GM12878 (cell line): ENCODE data around the gene KIAA2012. TPM values are rescaled to one million over a fixed set of nuclear protein-coding genes. Genes with fewer than 3 reads are reported as not detected.

ENCODE experiments used
- ATAC-seq: fragments of 200-7000 bp; cut with Tn5 transposase; 3 replicates; pipeline ENCODE4 v1.9.1; 2020; ENCODE audit warnings: mild to moderate bottlenecking, moderate library complexity
- BruUV-seq: library from RNA; stranded (reverse); fragments of 400-500 nt; replicated peaks from 2 replicates; lab custom pipeline; 2021; lab: Mats Ljungman, UMichigan
- CTCF ChIA-PET: fragments of 300-600 bp; sonication (Branson Sonifier 250); formaldehyde crosslinking; extraction: SDS; loops from one replicate; lab custom pipeline; 2021; ENCODE audit warnings: inconsistent platforms; lab: Yijun Ruan, JAX
- POLR2A ChIA-PET: fragments of 350-600 bp; formaldehyde crosslinking; extraction: SDS; loops from one replicate; lab custom pipeline; 2021; ENCODE audit warnings: inconsistent platforms; lab: Charles Lee
- RAD21 ChIA-PET: fragments of 300-600 bp; sonication (Branson Sonifier 250); formaldehyde crosslinking; loops from one replicate; lab custom pipeline; 2023; ENCODE audit warnings: antibody characterized with exemption; ENCODE audit not compliant: unreplicated experiment; lab: Charles Lee
- SMC1A ChIA-PET: fragments of 300-600 bp; sonication (Branson Sonifier 250); formaldehyde crosslinking; loops from one replicate; lab custom pipeline; 2023; ENCODE audit not compliant: unreplicated experiment, uncharacterized antibody; lab: Charles Lee
- DNase-seq: peaks from one replicate; pipeline ENCODE4 v3.0.0-alpha.2; 2011; ENCODE audit warnings: low read depth, low spot score
- FAIRE-seq: peaks from 3 replicates; lab custom pipeline; 2011; peaks lifted over from hg19 to GRCh38; lab: Jason Lieb, UNC
- H2AFZ ChIP-seq: 2 replicates; pipeline ENCODE4 v1.6.0; 2011; ENCODE audit warnings: low read depth, low read length, control low read depth; ENCODE audit not compliant: control insufficient read depth
- H3K27ac ChIP-seq: 2 replicates; pipeline ENCODE4 v1.5.1; 2011; ENCODE audit warnings: control low read depth; ENCODE audit not compliant: control insufficient read depth, insufficient read depth
- H3K27me3 ChIP-seq, 2 experiments: replicated peaks in 1 of 2; 2 replicates each; pipeline versions ENCODE4 v1.6.0 to v1.6.1; 2011; ENCODE audit warnings: low read length in 1 of 2; ENCODE audit not compliant: control insufficient read depth in 2 of 2, insufficient read depth in 2 of 2
- H3K36me3 ChIP-seq, 2 experiments: 2 replicates each; pipeline ENCODE4 v1.5.1; 2011; ENCODE audit warnings: low read length in 1 of 2; ENCODE audit not compliant: control insufficient read depth in 2 of 2, insufficient read depth in 2 of 2
- H3K4me1 ChIP-seq: 2 replicates; pipeline ENCODE4 v1.6.1; 2011; ENCODE audit warnings: mild to moderate bottlenecking, low read length, moderate library complexity, mixed read lengths; ENCODE audit not compliant: control insufficient read depth, insufficient read depth
- H3K4me2 ChIP-seq: 2 replicates; pipeline ENCODE4 v1.6.0; 2011; ENCODE audit warnings: control low read depth; ENCODE audit not compliant: control insufficient read depth, insufficient read depth
- H3K4me3 ChIP-seq: fragments of 200-600 bp; sonication (generic); 2 replicates; pipeline ENCODE4 v1.5.1; 2016
- H3K79me2 ChIP-seq: 2 replicates; pipeline ENCODE4 v1.6.0; 2011; ENCODE audit warnings: low read length; ENCODE audit not compliant: control insufficient read depth, insufficient read depth
- H3K9ac ChIP-seq: 2 replicates; pipeline ENCODE4 v1.8.0; 2011; ENCODE audit warnings: low read length, control low read depth, mixed read lengths; ENCODE audit not compliant: control insufficient read depth, insufficient read depth
- H3K9me3 ChIP-seq: replicated peaks from 3 replicates; pipeline ENCODE4 v1.5.1; 2011; ENCODE audit warnings: mild to moderate bottlenecking, low read length; ENCODE audit not compliant: control insufficient read depth, insufficient read depth
- H4K20me1 ChIP-seq: 2 replicates; pipeline ENCODE4 v1.6.0; 2011; ENCODE audit not compliant: control insufficient read depth, insufficient read depth
- CUX1 ChIP-seq: IDR thresholded peaks from 2 replicates; pipeline ENCODE4 v1.6.1; 2012; ENCODE audit warnings: improper control_type of control experiment, low read depth, low read length; ENCODE audit not compliant: insufficient replicate concordance
- EGR1 ChIP-seq, 2 experiments: IDR thresholded peaks; 1 replicate in 1 of 2; 2 replicates in 1 of 2; pipeline ENCODE4 v1.6.1; 2011 to 2012; ENCODE audit warnings: low read depth in 2 of 2, low read length in 2 of 2, borderline replicate concordance in 1 of 2, mild to moderate bottlenecking in 1 of 2, moderate library complexity in 1 of 2
- FOXK2 ChIP-seq: fragments of 450-650 bp; IDR thresholded peaks from 2 replicates; pipeline ENCODE4 v1.6.1; 2017; ENCODE audit warnings: mild to moderate bottlenecking, moderate library complexity
- HDAC2 ChIP-seq: fragments of 200-600 bp; sonication (generic); IDR thresholded peaks from 2 replicates; pipeline ENCODE4 v1.6.1; 2017
- HDAC6 ChIP-seq: fragments of 200-600 bp; sonication (generic); IDR thresholded peaks from one replicate; pipeline ENCODE4 v1.8.0; 2017; ENCODE audit warnings: antibody characterized with exemption; ENCODE audit not compliant: unreplicated experiment
- IRF4 ChIP-seq: IDR thresholded peaks from 2 replicates; pipeline ENCODE4 v1.6.1; 2011; ENCODE audit warnings: low read depth, low read length
- MEF2B ChIP-seq: fragments of 450-650 bp; IDR thresholded peaks from 2 replicates; pipeline ENCODE4 v1.6.1; 2018; ENCODE audit warnings: mild to moderate bottlenecking, moderate library complexity; ENCODE audit not compliant: partially characterized antibody, poor library complexity, severe bottlenecking
- NFYB ChIP-seq: IDR thresholded peaks from 2 replicates; pipeline ENCODE4 v1.6.1; 2011; ENCODE audit warnings: low read depth, mild to moderate bottlenecking, low read length, improper control_type of control experiment, moderate library complexity; ENCODE audit not compliant: insufficient read depth
- POU2F2 ChIP-seq: IDR thresholded peaks from 3 replicates; pipeline ENCODE4 v1.6.1; 2011; ENCODE audit warnings: low read depth, mild to moderate bottlenecking, low read length, borderline replicate concordance
- SMC3 ChIP-seq: IDR thresholded peaks from 2 replicates; pipeline ENCODE4 v1.6.1; 2011; ENCODE audit warnings: low read length, improper control_type of control experiment, borderline replicate concordance
- SRF ChIP-seq, 2 experiments: IDR thresholded peaks; 2 replicates each; pipeline ENCODE4 v1.6.1; 2011; ENCODE audit warnings: low read depth in 2 of 2, low read length in 2 of 2, mild to moderate bottlenecking in 1 of 2, moderate library complexity in 1 of 2
- TAF1 ChIP-seq: IDR thresholded peaks from 2 replicates; pipeline ENCODE4 v1.6.1; 2011; ENCODE audit warnings: mild to moderate bottlenecking, low read depth, low read length, borderline replicate concordance
- ZBTB40 ChIP-seq: fragments of 450-650 bp; IDR thresholded peaks from 2 replicates; pipeline ENCODE4 v1.6.1; 2016; ENCODE audit warnings: mild to moderate bottlenecking, moderate library complexity, borderline replicate concordance
- ZZZ3 ChIP-seq: IDR thresholded peaks from 2 replicates; pipeline ENCODE4 v1.6.1; 2011; ENCODE audit warnings: low read depth; ENCODE audit not compliant: control insufficient read depth, insufficient read length
- WGBS: methylation state at CpG from one replicate; pipeline ENCODE4 v1.1.6; 2016; ENCODE audit warnings: low lambda C conversion rate; ENCODE audit not compliant: insufficient replicate concordance, insufficient coverage; ENCODE audit errors: missing lambda C conversion rate; 5-methylcytosine and 5-hydroxymethylcytosine counted together
- in situ Hi-C: fragments of 300-500 bp; cut with MboI; formaldehyde crosslinking; loops from 9 replicates; pipeline ENCODE4 v1.14.3; 2018; ENCODE audit warnings: mixed read lengths
- intact Hi-C: fragments of 100-400 bp; cut with micrococcal nuclease; formaldehyde crosslinking; loops from one replicate; pipeline ENCODE4 v1.14.2; 2022; ENCODE audit not compliant: unreplicated experiment
- polyA plus RNA-seq, 11 experiments: library from polyadenylated mRNA; depleted of rRNA in 4 of 11; unstranded in 6 of 11; stranded (reverse) in 5 of 11; fragments of >200 nt; fragmentation: Nextera tagmentation in 4 of 11; fragmentation: Illumina TruSeq in 1 of 11; extraction: Ambion mirVana in 4 of 11; extraction: Trizol in 1 of 11; gene quantifications; 1 replicate in 1 of 11; 2 replicates in 10 of 11; pipeline versions ENCODE4 v1.2.1 to v1.2.3, GENCODE V29; 2011 to 2016; ENCODE audit warnings: inconsistent platforms in 2 of 11, missing spikeins in 2 of 11, low read depth in 1 of 11
- total RNA-seq, 4 experiments: library from RNA; depleted of rRNA in 3 of 4; stranded (reverse); fragments of >200 nt in 3 of 4; fragmentation: Illumina TruSeq in 1 of 4; extraction: Trizol in 1 of 4; gene quantifications; 2 replicates each; pipeline versions ENCODE4 v1.2.1 to v1.2.3, GENCODE V29; 2013 to 2021

Gene KIAA2012
- total and polyA plus RNA-seq, 10 of the 15 experiments (the other 5 are each of a cell fraction or from before 2014, with no cell fraction given) = 0.03 TPM; not detected in 9

GRCh38 chr2:202118168-202118567, 45.1 kb downstream of the KIAA2012 start:
- Histone ChIP-seq H4K20me1 (no peaks in the 10 kb centered on the region), H3K36me3 (no peaks in the 10 kb centered on the region), H3K9ac (no peak overlapping the region), H3K4me2 (no peak overlapping the region), H3K79me2 (no peaks in the 10 kb centered on the region), H3K4me1 (no peaks in the 10 kb centered on the region), H3K27me3 (peaks cover 0 to 6% of the 10 kb centered on the region in 2 experiments; a peak in 1 of 4 replicates), H3K27ac (no peak overlapping the region), H3K4me3 (no peak overlapping the region), H2AFZ (no peak overlapping the region), H3K9me3 (no peaks in the 10 kb centered on the region; the same call in 2 of the 3 replicates)
- no peak for ATAC-seq
- intact Hi-C loops = no loop called here
- no peak for DNase-seq
- BruUV-seq = no TSS peak
- FAIRE-seq = no peak
- SMC1A ChIA-PET = interaction anchor here (0.9 to 1.4 kb wide), 3 partner anchors 153 to 369 kb away, joined by 3 read pairs; no protein-coding TSS in a partner anchor
- in situ Hi-C loops = no loop called here
- 3% methylated on average over 1 of the region's 1 CpG for WGBS
- POLR2A ChIA-PET = no interaction called here
- RAD21 ChIA-PET = no interaction called here
- CTCF ChIA-PET = interaction anchor here (1.4 kb wide), 1 partner anchor 60 kb away, joined by 6 read pairs; no protein-coding TSS in a partner anchor
- TF ChIP-seq TAF1 = no peak
- TF ChIP-seq HDAC2 = no peak
- no peak for TF ChIP-seq MEF2B
- no peak for TF ChIP-seq CUX1
- no peak for TF ChIP-seq EGR1 (IDR thresholded peaks at IDR 0.05; ENCODE audit: borderline replicate concordance in 1 of 2, low read depth in 2 of 2, low read length in 2 of 2)
- TF ChIP-seq ZBTB40 = no peak
- TF ChIP-seq HDAC6 = no peak
- TF ChIP-seq IRF4 = no peak
- no peak for TF ChIP-seq POU2F2
- no peak for TF ChIP-seq FOXK2
- no peak for TF ChIP-seq SMC3
- TF ChIP-seq NFYB = no peak
- no peak for TF ChIP-seq SRF (IDR thresholded peaks at IDR 0.05; ENCODE audit: low read depth in 2 of 2, low read length in 2 of 2)
- TF ChIP-seq ZZZ3 = no peak
